Vagina (tissue), 2 donors: Measurements from ENCODE around the gene MEX3C. TPM values are rescaled to one million over a fixed set of nuclear protein-coding genes. Genes with fewer than 3 reads are reported as not detected.

Source experiments
- DNase-seq, 2 donors: peaks; one replicate each; pipeline ENCODE4 v3.0.0-alpha.2; 2017; ENCODE audit errors: extremely low spot score in 2 of 2
- H3K27ac ChIP-seq: fragments of 200-600 bp; sonication (generic); one replicate; pipeline ENCODE4 v1.5.1; 2019
- H3K27me3 ChIP-seq: fragments of 200-600 bp; sonication (generic); one replicate; pipeline ENCODE4 v1.5.1; 2019
- H3K36me3 ChIP-seq, 2 donors: fragments of 200-600 bp; sonication (generic); one replicate each; pipeline ENCODE4 v1.5.1; 2017 to 2019
- H3K4me1 ChIP-seq: fragments of 200-600 bp; sonication (generic); one replicate; pipeline ENCODE4 v1.5.1; 2019
- H3K4me3 ChIP-seq, 2 donors: fragments of 200-600 bp; sonication (generic); 1 replicate in 1 of 2; 2 replicates in 1 of 2; pipeline ENCODE4 v1.5.1; 2016 to 2019
- H3K9me3 ChIP-seq: fragments of 200-600 bp; sonication (generic); one replicate; pipeline ENCODE4 v1.5.1; 2019
- POLR2A ChIP-seq, 2 donors: fragments of 450-650 bp; IDR thresholded peaks; one replicate each; pipeline ENCODE4 v1.6.1; 2017; ENCODE audit warnings: antibody characterized with exemption in 2 of 2, mild to moderate bottlenecking in 2 of 2, moderate library complexity in 2 of 2
- POLR2AphosphoS5 ChIP-seq, 2 donors: sonication (generic); formaldehyde crosslinking; IDR thresholded peaks; one replicate each; pipeline ENCODE4 v1.9.0; 2017; ENCODE audit warnings: antibody characterized with exemption in 2 of 2, mild to moderate bottlenecking in 2 of 2, low read depth in 1 of 2; ENCODE audit not compliant: insufficient read depth in 1 of 2
- intact Hi-C: fragments of 100-400 bp; cut with DNase I; formaldehyde crosslinking; loops from one replicate; pipeline ENCODE4 v1.15.1; 2023
- total RNA-seq: library from RNA; depleted of rRNA; stranded (reverse); fragments of >200 nt; gene quantifications from one replicate; pipeline ENCODE4 v1.2.3, GENCODE V29; 2016
- TF ChIP-seq, protein P1 (sequence below), 3 experiments: fragments of 450-650 bp in 2 of 3; fragments of 200-600 bp in 1 of 3; sonication (generic) in 1 of 3; IDR thresholded peaks; one replicate each; pipeline ENCODE4 v1.5.1; 2017 to 2019; ENCODE audit warnings: antibody characterized with exemption in 3 of 3, mild to moderate bottlenecking in 2 of 3, moderate library complexity in 2 of 3

The MEX3C gene
- total RNA-seq, 1 donor from 2014 or later: 20.4 TPM

DNA sequence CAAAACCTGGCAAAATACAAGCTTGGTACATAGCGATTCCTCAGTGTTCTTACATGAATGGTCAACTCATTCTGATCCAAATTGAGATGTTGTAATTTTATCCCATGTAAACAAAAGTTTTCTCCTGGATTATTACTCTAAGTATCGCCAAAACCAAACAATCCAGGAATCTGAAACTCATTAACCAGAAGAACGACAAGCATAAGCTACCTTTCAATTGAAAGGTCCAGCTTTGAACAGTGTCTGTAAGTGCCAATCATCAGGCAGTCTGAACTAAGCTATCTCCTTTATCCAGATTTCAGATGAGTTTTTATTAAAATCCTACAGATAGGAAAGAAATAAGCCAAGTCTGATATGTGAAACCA is 2.4 kb downstream of the MEX3C start:
- Histone ChIP-seq H3K27me3 (no peaks in the 10 kb centered on the region), H3K36me3 (no peaks in the 10 kb centered on the region), H3K9me3 (no peaks in the 10 kb centered on the region), H3K27ac (peak overlapping the region; percentile 96), H3K4me1 (peaks cover 52% of the 10 kb centered on the region), H3K4me3 (peak overlapping the region; percentile 93 to 99)
- intact Hi-C loops: no loop called here
- no peak for DNase-seq
- TF ChIP-seq, protein P1, sequence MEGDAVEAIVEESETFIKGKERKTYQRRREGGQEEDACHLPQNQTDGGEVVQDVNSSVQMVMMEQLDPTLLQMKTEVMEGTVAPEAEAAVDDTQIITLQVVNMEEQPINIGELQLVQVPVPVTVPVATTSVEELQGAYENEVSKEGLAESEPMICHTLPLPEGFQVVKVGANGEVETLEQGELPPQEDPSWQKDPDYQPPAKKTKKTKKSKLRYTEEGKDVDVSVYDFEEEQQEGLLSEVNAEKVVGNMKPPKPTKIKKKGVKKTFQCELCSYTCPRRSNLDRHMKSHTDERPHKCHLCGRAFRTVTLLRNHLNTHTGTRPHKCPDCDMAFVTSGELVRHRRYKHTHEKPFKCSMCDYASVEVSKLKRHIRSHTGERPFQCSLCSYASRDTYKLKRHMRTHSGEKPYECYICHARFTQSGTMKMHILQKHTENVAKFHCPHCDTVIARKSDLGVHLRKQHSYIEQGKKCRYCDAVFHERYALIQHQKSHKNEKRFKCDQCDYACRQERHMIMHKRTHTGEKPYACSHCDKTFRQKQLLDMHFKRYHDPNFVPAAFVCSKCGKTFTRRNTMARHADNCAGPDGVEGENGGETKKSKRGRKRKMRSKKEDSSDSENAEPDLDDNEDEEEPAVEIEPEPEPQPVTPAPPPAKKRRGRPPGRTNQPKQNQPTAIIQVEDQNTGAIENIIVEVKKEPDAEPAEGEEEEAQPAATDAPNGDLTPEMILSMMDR (IDR thresholded peaks at IDR 0.05): no peak
- TF ChIP-seq POLR2A (IDR thresholded peaks at IDR 0.05) (no peak), POLR2AphosphoS5 (IDR thresholded peaks at IDR 0.05; ENCODE audit: insufficient read depth in 1 of 2, low read depth in 1 of 2) (no peak)

DNA sequence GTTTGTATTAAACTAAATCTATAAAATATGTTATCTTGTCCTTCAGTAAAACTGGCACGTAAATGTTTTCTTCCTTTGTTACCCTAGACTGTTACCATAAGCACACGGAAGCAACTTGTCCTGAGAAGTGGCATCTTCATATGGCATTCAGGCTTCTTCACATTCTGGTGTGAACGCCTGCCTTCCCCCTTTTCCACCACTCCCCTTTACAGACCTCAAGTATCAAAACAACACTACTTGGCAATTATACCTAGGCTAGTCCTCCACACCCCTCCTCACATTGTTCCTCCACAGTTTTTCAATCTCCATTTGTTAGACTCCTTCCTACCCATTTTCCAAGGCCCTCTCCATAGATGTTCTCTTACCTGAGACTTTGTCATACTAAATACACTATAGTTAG is 2.9 kb downstream of the MEX3C start:
- Histone ChIP-seq H3K27ac (peak overlapping the region; percentile 96), H3K27me3 (no peaks in the 10 kb centered on the region), H3K36me3 (no peaks in the 10 kb centered on the region), H3K4me3 (peak overlapping the region; percentile 93 to 99), H3K9me3 (no peaks in the 10 kb centered on the region), H3K4me1 (peaks cover 56% of the 10 kb centered on the region)
- TF ChIP-seq POLR2AphosphoS5 (IDR thresholded peaks at IDR 0.05; ENCODE audit: insufficient read depth in 1 of 2, low read depth in 1 of 2): no peak
- no peak for TF ChIP-seq POLR2A (IDR thresholded peaks at IDR 0.05)
- TF ChIP-seq, protein P1 (IDR thresholded peaks at IDR 0.05): no peak
- no peak for DNase-seq
- intact Hi-C loops: no loop called here

GRCh38 chr18:51193621-51194287 is 3.7 kb downstream of the MEX3C start:
- H3K4me3 ChIP-seq: peak overlapping the region in 1 of 2 donors; percentile 93
- H3K9me3 ChIP-seq: no peaks in the 10 kb centered on the region
- intact Hi-C loops: no loop called here
- DNase-seq: no peak
- peak overlapping the region; percentile 96 for H3K27ac ChIP-seq
- TF ChIP-seq, protein P1 (IDR thresholded peaks at IDR 0.05): no peak
- TF ChIP-seq POLR2AphosphoS5 (IDR thresholded peaks at IDR 0.05; ENCODE audit: insufficient read depth in 1 of 2, low read depth in 1 of 2): no peak
- no peak for TF ChIP-seq POLR2A (IDR thresholded peaks at IDR 0.05)
- no peaks in the 10 kb centered on the region for H3K27me3 ChIP-seq
- H3K36me3 ChIP-seq: no peaks in the 10 kb centered on the region
- peaks cover 64% of the 10 kb centered on the region for H3K4me1 ChIP-seq

GRCh38 chr18:51192696-51193095 is 4.8 kb downstream of the MEX3C start:
- H3K4me3 ChIP-seq: no peak overlapping the region
- no peak for DNase-seq
- no peaks in the 10 kb centered on the region for H3K9me3 ChIP-seq
- intact Hi-C loops: no loop called here
- no peaks in the 10 kb centered on the region for H3K27me3 ChIP-seq
- H3K27ac ChIP-seq: no peak overlapping the region
- H3K36me3 ChIP-seq: no peaks in the 10 kb centered on the region
- no peak for TF ChIP-seq POLR2A (IDR thresholded peaks at IDR 0.05)
- no peak for TF ChIP-seq POLR2AphosphoS5 (IDR thresholded peaks at IDR 0.05; ENCODE audit: insufficient read depth in 1 of 2, low read depth in 1 of 2)
- TF ChIP-seq, protein P1 (IDR thresholded peaks at IDR 0.05): no peak
- peaks cover 71% of the 10 kb centered on the region for H3K4me1 ChIP-seq

DNA sequence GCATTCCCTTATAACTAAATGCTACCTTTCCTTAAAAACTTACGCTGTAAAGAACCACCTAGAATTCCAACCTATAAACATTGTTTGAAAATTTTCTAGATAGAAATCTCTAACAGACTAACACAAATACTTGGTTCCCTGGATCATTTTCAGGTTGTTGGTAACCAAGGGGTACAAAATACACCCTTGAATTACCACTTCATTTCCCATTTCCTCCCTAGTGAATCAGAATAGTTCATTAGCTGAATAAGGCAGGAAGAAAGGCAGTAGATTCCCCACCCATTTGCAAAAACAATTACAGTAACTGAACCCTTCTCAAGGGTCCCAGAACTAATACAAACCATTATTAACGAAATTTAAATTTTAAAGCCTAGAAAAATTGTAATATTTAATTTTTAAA is 5.5 kb downstream of the MEX3C start:
- Histone ChIP-seq H3K9me3 (no peaks in the 10 kb centered on the region), H3K27ac (no peak overlapping the region), H3K36me3 (no peaks in the 10 kb centered on the region), H3K4me3 (no peak overlapping the region), H3K4me1 (peaks cover 76% of the 10 kb centered on the region), H3K27me3 (no peaks in the 10 kb centered on the region)
- no peak for TF ChIP-seq POLR2AphosphoS5 (IDR thresholded peaks at IDR 0.05; ENCODE audit: insufficient read depth in 1 of 2, low read depth in 1 of 2)
- TF ChIP-seq, protein P1 (IDR thresholded peaks at IDR 0.05): no peak
- no peak for TF ChIP-seq POLR2A (IDR thresholded peaks at IDR 0.05)
- DNase-seq: no peak
- intact Hi-C loops: no loop called here
